Caco-2 (cell line): ENCODE results near the gene CEP72. TPM values are rescaled to one million over a fixed set of nuclear protein-coding genes. Genes with fewer than 3 reads are reported as not detected.

ENCODE experiments used
- BruUV-seq: library from RNA; stranded (reverse); fragments of 400-500 nt; replicated peaks from 2 replicates; lab custom pipeline; 2021; lab: Mats Ljungman, UMichigan
- CTCF ChIA-PET: fragments of 300-600 bp; sonication (Branson Sonifier 250); formaldehyde crosslinking; loops from one replicate; lab custom pipeline; 2022; ENCODE audit warnings: antibody characterized with exemption; lab: Charles Lee
- POLR2A ChIA-PET: fragments of 300-600 bp; sonication (Branson Sonifier 250); formaldehyde crosslinking; loops from one replicate; lab custom pipeline; 2022; ENCODE audit warnings: antibody characterized with exemption; lab: Charles Lee
- DNase-seq, 2 experiments: peaks; one replicate each; pipeline versions ENCODE4 v3.0.0 to v3.0.0-alpha.2; 2020 to 2022
- H3K27me3 ChIP-seq: replicated peaks from 2 replicates; pipeline ENCODE4 v1.6.0; 2011; ENCODE audit warnings: low read length; ENCODE audit not compliant: control insufficient read depth, insufficient read depth
- H3K36me3 ChIP-seq: 2 replicates; pipeline ENCODE4 v1.5.1; 2011; ENCODE audit warnings: low read length; ENCODE audit not compliant: control insufficient read depth, insufficient read depth
- H3K4me1 ChIP-seq: fragments of 250-450 bp; sonication (Bioruptor Pico); 2 replicates; pipeline ENCODE4 v1.5.1; 2020; ENCODE audit warnings: mild to moderate bottlenecking
- H3K4me3 ChIP-seq: 2 replicates; pipeline ENCODE4 v1.5.1; 2011; ENCODE audit warnings: low read depth, mild to moderate bottlenecking, control low read depth, low read length
- H3K9me3 ChIP-seq: fragments of 250-450 bp; sonication (Bioruptor Pico); 2 replicates; pipeline ENCODE4 v1.5.1; 2020; ENCODE audit warnings: mild to moderate bottlenecking, moderate library complexity
- H3K27ac Mint-ChIP-seq: one replicate; pipeline ENCODE4 v1.8.0; 2022; ENCODE audit warnings: mixed read lengths; ENCODE audit not compliant: unreplicated experiment
- H3K27me3 Mint-ChIP-seq: one replicate; pipeline ENCODE4 v1.8.0; 2022; ENCODE audit warnings: mixed read lengths; ENCODE audit not compliant: insufficient read depth, unreplicated experiment
- H3K36me3 Mint-ChIP-seq: one replicate; pipeline ENCODE4 v1.8.0; 2022; ENCODE audit warnings: mild to moderate bottlenecking, mixed read lengths; ENCODE audit not compliant: insufficient read depth, unreplicated experiment
- H3K4me1 Mint-ChIP-seq: one replicate; pipeline ENCODE4 v1.8.0; 2022; ENCODE audit warnings: low read depth, mixed read lengths; ENCODE audit not compliant: unreplicated experiment
- H3K4me3 Mint-ChIP-seq: one replicate; pipeline ENCODE4 v1.8.0; 2022; ENCODE audit warnings: mild to moderate bottlenecking, moderate library complexity, mixed read lengths; ENCODE audit not compliant: unreplicated experiment
- H3K9me3 Mint-ChIP-seq: one replicate; pipeline ENCODE4 v1.8.0; 2022; ENCODE audit warnings: mixed read lengths; ENCODE audit not compliant: unreplicated experiment
- CTCF ChIP-seq, 2 experiments: fragments of 200-600 bp in 1 of 2; IDR thresholded peaks; 1 replicate in 1 of 2; 2 replicates in 1 of 2; pipeline versions ENCODE4 v1.5.1 to v1.8.0; 2011 to 2022; ENCODE audit warnings: antibody characterized with exemption in 1 of 2, control low read depth in 1 of 2, inconsistent platforms in 1 of 2, low read depth in 1 of 2, low read length in 1 of 2, mild to moderate bottlenecking in 1 of 2, moderate library complexity in 1 of 2; ENCODE audit not compliant: insufficient read depth in 1 of 2, severe bottlenecking in 1 of 2, unreplicated experiment in 1 of 2
- intact Hi-C: fragments of 100-400 bp; cut with micrococcal nuclease; formaldehyde crosslinking; loops from one replicate; pipeline ENCODE4 v1.10.0; 2022; ENCODE audit not compliant: unreplicated experiment
- total RNA-seq: library from RNA; stranded (reverse); gene quantifications from 2 replicates; pipeline ENCODE4 v1.2.3, GENCODE V29; 2022

CEP72 gene
- total RNA-seq, 1 experiment from 2014 or later, result 36.6 TPM

- intact Hi-C loops, result no loop called here
- no TSS peak for BruUV-seq
- H3K4me3 ChIP-seq, result no peak overlapping the region
- ChIA-PET CTCF (no interaction called here), POLR2A (no interaction called here)
- no peaks in the 10 kb centered on the region for H3K27me3 ChIP-seq
- no peak overlapping the region for H3K4me3 Mint-ChIP-seq
- no peaks in the 10 kb centered on the region for H3K4me1 Mint-ChIP-seq
- H3K27ac Mint-ChIP-seq, result no peak overlapping the region
- peaks cover 4% of the 10 kb centered on the region; the same call in 1 of the 2 replicates for H3K9me3 ChIP-seq
- H3K36me3 ChIP-seq, result no peaks in the 10 kb centered on the region
- no peak for DNase-seq
- TF ChIP-seq CTCF (IDR thresholded peaks at IDR 0.05; ENCODE audit: insufficient read depth in 1 of 2, low read depth in 1 of 2, low read length in 1 of 2, severe bottlenecking in 1 of 2, unreplicated experiment in 1 of 2), result no peak
- H3K27me3 Mint-ChIP-seq, result peaks cover 7% of the 10 kb centered on the region
- no peaks in the 10 kb centered on the region for H3K4me1 ChIP-seq
- H3K36me3 Mint-ChIP-seq, result no peaks in the 10 kb centered on the region
- no peaks in the 10 kb centered on the region for H3K9me3 Mint-ChIP-seq
Measured at GRCh38 chr5:589173-589572, 23.0 kb upstream of the CEP72 start.

- no peak for TF ChIP-seq CTCF (IDR thresholded peaks at IDR 0.05; ENCODE audit: insufficient read depth in 1 of 2, low read depth in 1 of 2, low read length in 1 of 2, severe bottlenecking in 1 of 2, unreplicated experiment in 1 of 2)
- no peak overlapping the region for H3K27ac Mint-ChIP-seq
- H3K36me3 Mint-ChIP-seq, result no peaks in the 10 kb centered on the region
- CTCF ChIA-PET, result no interaction called here
- no peak overlapping the region for H3K4me3 Mint-ChIP-seq
- Histone ChIP-seq H3K4me3 (no peak overlapping the region), H3K4me1 (no peaks in the 10 kb centered on the region), H3K27me3 (no peaks in the 10 kb centered on the region), H3K9me3 (peaks cover 4% of the 10 kb centered on the region; the same call in 1 of the 2 replicates), H3K36me3 (no peaks in the 10 kb centered on the region)
- peaks cover 7% of the 10 kb centered on the region for H3K27me3 Mint-ChIP-seq
- H3K9me3 Mint-ChIP-seq, result no peaks in the 10 kb centered on the region
- POLR2A ChIA-PET, result no interaction called here
- no peaks in the 10 kb centered on the region for H3K4me1 Mint-ChIP-seq
- BruUV-seq, result no TSS peak
- DNase-seq, result no peak
- intact Hi-C loops, result no loop called here
Measured at GRCh38 chr5:589588-589987, 22.6 kb upstream of the CEP72 start.

- CTCF ChIA-PET, result no interaction called here
- no peaks in the 10 kb centered on the region for H3K4me1 Mint-ChIP-seq
- Histone ChIP-seq H3K4me3 (no peak overlapping the region), H3K36me3 (no peaks in the 10 kb centered on the region), H3K27me3 (no peaks in the 10 kb centered on the region), H3K4me1 (no peaks in the 10 kb centered on the region), H3K9me3 (peaks cover 4% of the 10 kb centered on the region; the same call in 1 of the 2 replicates)
- no TSS peak for BruUV-seq
- H3K27ac Mint-ChIP-seq, result no peak overlapping the region
- no peaks in the 10 kb centered on the region for H3K9me3 Mint-ChIP-seq
- intact Hi-C loops, result no loop called here
- no peaks in the 10 kb centered on the region for H3K36me3 Mint-ChIP-seq
- H3K27me3 Mint-ChIP-seq, result peaks cover 10% of the 10 kb centered on the region
- no peak overlapping the region for H3K4me3 Mint-ChIP-seq
- no peak for TF ChIP-seq CTCF (IDR thresholded peaks at IDR 0.05; ENCODE audit: insufficient read depth in 1 of 2, low read depth in 1 of 2, low read length in 1 of 2, severe bottlenecking in 1 of 2, unreplicated experiment in 1 of 2)
- POLR2A ChIA-PET, result no interaction called here
- DNase-seq, result no peak
Measured at GRCh38 chr5:590346-590745, 21.8 kb upstream of the CEP72 start.
